ENCODE results near the gene HES1.

The HES1 gene

DNA sequence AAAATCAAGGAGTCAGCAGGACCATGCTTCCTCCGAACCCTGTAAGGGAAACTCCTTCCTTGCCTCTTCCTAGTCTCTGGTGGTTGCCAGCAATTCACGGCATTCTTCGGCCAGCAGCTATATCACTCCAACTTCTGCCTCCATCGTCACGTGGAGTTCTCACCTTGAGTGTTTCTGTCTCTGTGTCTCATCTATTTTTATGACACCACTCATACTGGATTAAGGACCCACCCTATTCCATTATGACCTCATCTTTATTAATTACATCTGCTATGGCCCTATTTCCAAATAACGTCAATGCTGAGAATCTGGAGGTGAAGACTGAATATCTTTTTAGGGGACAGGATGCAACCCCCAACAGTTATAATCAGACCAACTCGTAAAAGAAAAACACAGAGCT lies 21.8 kb upstream of the HES1 start:
- TF ChIP-seq ZNF384 (IDR thresholded peaks at IDR 0.05) (no peak), LEF1 (IDR thresholded peaks at IDR 0.05; ENCODE audit: borderline replicate concordance) (no peak), FOXA1 (IDR thresholded peaks at IDR 0.05) (no peak), FOXM1 (IDR thresholded peaks at IDR 0.05; ENCODE audit: borderline replicate concordance) (no peak), CTBP1 (IDR thresholded peaks at IDR 0.05; ENCODE audit: borderline replicate concordance) (no peak), ELF4 (IDR thresholded peaks at IDR 0.05) (no peak), ARNT (IDR thresholded peaks at IDR 0.05) (no peak), HDGF (IDR thresholded peaks at IDR 0.05; ENCODE audit: borderline replicate concordance) (no peak), BHLHE40 (IDR thresholded peaks at IDR 0.05; ENCODE audit: borderline replicate concordance) (no peak)
- ChIA-PET POLR2A (no interaction called here), CTCF (no interaction called here)
- no peak for DNase-seq (ENCODE audit: extremely low spot score)

DNA sequence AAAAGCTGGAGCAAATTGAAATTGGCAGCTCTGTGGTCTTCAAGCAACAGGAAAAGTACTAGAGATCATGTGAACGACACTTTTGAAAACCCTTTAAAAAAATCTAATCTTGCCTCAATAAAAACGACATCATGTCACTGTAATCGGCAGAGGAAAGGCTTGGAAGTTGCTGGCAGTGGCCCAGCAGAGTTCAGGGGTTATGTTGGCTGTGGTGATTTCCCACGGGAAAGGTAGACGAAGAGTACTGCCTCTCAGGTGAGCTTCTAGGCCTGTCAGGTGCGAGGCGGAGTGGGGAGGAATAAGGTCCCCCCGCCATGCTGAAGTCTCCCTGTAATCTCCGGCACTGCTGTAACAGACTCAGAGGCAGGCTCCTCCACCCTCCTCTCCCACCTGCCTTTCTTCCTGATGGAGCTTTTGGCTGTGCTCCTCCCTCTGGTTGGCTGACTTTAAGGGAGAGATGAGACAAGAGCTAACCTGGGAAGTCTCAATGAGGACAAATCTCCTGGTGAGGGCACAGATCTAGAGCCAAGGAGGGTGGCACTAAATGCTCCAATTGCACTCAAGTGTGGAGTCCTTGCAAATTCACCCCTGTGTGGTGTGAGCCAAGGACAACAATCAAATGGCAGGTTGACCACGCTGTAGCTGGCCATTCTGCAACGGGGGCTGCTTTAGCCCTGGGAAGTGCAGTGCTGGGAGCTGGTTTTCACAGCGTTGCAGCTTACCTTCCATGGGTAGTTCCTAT lies 18.7 kb upstream of the HES1 start:
- ChIA-PET POLR2A (interaction anchor here (1.2 kb wide), 1 partner anchor 22 kb away, joined by 3 read pairs; no protein-coding TSS in a partner anchor), CTCF (no interaction called here)
- TF ChIP-seq SP1 (IDR thresholded peaks at IDR 0.05), result no peak
- no peak for TF ChIP-seq BHLHE40 (IDR thresholded peaks at IDR 0.05; ENCODE audit: borderline replicate concordance)
- TF ChIP-seq CTBP1 (IDR thresholded peaks at IDR 0.05; ENCODE audit: borderline replicate concordance), result no peak
- no peak for TF ChIP-seq L3MBTL2 (conservative IDR thresholded peaks at IDR 0.05)
- no peak for TF ChIP-seq HDGF (IDR thresholded peaks at IDR 0.05; ENCODE audit: borderline replicate concordance)
- no peak for TF ChIP-seq ARNT (IDR thresholded peaks at IDR 0.05)
- TF ChIP-seq ZNF384 (IDR thresholded peaks at IDR 0.05), result no peak
- TF ChIP-seq ELF4 (IDR thresholded peaks at IDR 0.05), result no peak
- no peak for TF ChIP-seq TARDBP (IDR thresholded peaks at IDR 0.05)
- no peak for TF ChIP-seq PKNOX1 (IDR thresholded peaks at IDR 0.05)
- TF ChIP-seq LEF1 (IDR thresholded peaks at IDR 0.05; ENCODE audit: borderline replicate concordance), result no peak
- no peak for TF ChIP-seq FOXK2 (IDR thresholded peaks at IDR 0.05)
- no peak for TF ChIP-seq FOXM1 (IDR thresholded peaks at IDR 0.05; ENCODE audit: borderline replicate concordance)
- no peak for TF ChIP-seq NFRKB (IDR thresholded peaks at IDR 0.05)
- TF ChIP-seq SUZ12 (IDR thresholded peaks at IDR 0.05), result no peak
- no peak for TF ChIP-seq FOXA1 (IDR thresholded peaks at IDR 0.05)
- no peak for DNase-seq (ENCODE audit: extremely low spot score)

GRCh38 chr3:194118920-194119319 lies 17.0 kb upstream of the HES1 start:
- ChIA-PET POLR2A (no interaction called here), CTCF (no interaction called here)
- no peak for DNase-seq (ENCODE audit: extremely low spot score)
- TF ChIP-seq FOXA1 (IDR thresholded peaks at IDR 0.05), result no peak

GRCh38 chr3:194119831-194120590 lies 15.9 kb upstream of the HES1 start:
- POLR2A ChIA-PET, result no interaction called here
- CTCF ChIA-PET, result interaction anchor here (0.6 kb wide), 1 partner anchor 319 kb away, joined by 5 read pairs; no protein-coding TSS in a partner anchor
- no peak for DNase-seq (ENCODE audit: extremely low spot score)
- TF ChIP-seq ZNF384 (IDR thresholded peaks at IDR 0.05) (no peak), ARNT (IDR thresholded peaks at IDR 0.05) (no peak), LEF1 (IDR thresholded peaks at IDR 0.05; ENCODE audit: borderline replicate concordance) (no peak), FOXK2 (IDR thresholded peaks at IDR 0.05) (no peak), PKNOX1 (IDR thresholded peaks at IDR 0.05) (no peak), SP1 (IDR thresholded peaks at IDR 0.05) (no peak), ELF4 (IDR thresholded peaks at IDR 0.05) (no peak), L3MBTL2 (conservative IDR thresholded peaks at IDR 0.05) (no peak), NFRKB (IDR thresholded peaks at IDR 0.05) (no peak), CTBP1 (IDR thresholded peaks at IDR 0.05; ENCODE audit: borderline replicate concordance) (no peak), FOXM1 (IDR thresholded peaks at IDR 0.05; ENCODE audit: borderline replicate concordance) (no peak)

DNA sequence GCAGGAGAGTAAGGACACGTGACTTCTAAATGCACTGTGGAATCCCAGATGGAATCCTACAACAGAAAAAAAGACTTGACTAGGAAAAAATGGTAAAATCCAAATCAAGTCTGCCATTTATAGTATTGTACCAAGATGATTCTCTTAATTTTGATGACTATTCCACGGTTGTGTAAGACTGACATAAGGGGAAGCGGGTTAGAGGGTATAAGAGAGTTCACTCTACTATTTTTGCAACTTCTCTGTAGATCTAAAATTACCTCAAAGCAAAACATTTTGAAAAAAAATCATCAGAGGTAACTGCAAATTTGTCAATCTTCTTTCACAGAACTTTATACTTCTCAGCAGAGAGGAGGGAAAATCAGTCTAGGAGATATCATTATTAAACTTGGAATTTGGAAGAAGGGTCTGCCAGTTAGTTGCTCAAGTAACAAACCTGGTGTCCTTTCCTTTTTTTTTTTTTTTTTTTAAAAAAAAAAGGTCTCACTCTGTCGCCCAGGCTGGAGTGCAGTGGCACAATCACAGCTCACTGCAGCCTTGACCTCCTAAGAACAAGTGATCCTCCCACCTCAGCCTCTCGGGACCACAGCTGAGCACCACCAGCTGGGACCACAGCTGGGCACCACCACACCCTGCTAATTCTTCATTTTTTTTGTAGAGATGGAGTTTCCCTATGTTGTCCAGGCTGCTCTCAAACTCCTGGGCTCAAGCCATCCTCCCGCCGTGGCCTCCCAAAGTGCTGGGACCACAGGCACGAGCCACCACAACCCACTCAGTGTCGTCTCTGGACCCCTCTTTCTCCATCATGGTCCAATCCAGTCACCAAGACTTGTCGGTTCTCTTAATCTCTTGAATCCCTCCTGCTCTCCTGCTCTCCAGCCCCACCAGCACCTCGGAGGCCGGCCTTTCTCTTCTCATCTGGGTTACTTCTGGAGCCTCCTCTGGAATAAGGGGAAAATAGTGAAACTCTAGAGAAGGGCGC lies 14.9 kb upstream of the HES1 start:
- no peak for TF ChIP-seq SUZ12 (IDR thresholded peaks at IDR 0.05)
- TF ChIP-seq ELF4 (IDR thresholded peaks at IDR 0.05), result no peak
- TF ChIP-seq ARNT (IDR thresholded peaks at IDR 0.05), result no peak
- no peak for TF ChIP-seq CTBP1 (IDR thresholded peaks at IDR 0.05; ENCODE audit: borderline replicate concordance)
- TF ChIP-seq FOXK2 (IDR thresholded peaks at IDR 0.05), result no peak
- no peak for TF ChIP-seq BHLHE40 (IDR thresholded peaks at IDR 0.05; ENCODE audit: borderline replicate concordance)
- TF ChIP-seq LEF1 (IDR thresholded peaks at IDR 0.05; ENCODE audit: borderline replicate concordance), result no peak
- no peak for TF ChIP-seq FOXM1 (IDR thresholded peaks at IDR 0.05; ENCODE audit: borderline replicate concordance)
- TF ChIP-seq SP1 (IDR thresholded peaks at IDR 0.05), result no peak
- TF ChIP-seq L3MBTL2 (conservative IDR thresholded peaks at IDR 0.05), result no peak
- no peak for TF ChIP-seq ZNF384 (IDR thresholded peaks at IDR 0.05)
- TF ChIP-seq FOXA1 (IDR thresholded peaks at IDR 0.05), result no peak
- no peak for TF ChIP-seq HDGF (IDR thresholded peaks at IDR 0.05; ENCODE audit: borderline replicate concordance)
- no peak for TF ChIP-seq PKNOX1 (IDR thresholded peaks at IDR 0.05)
- DNase-seq (ENCODE audit: extremely low spot score), result no peak
- ChIA-PET CTCF (no interaction called here), POLR2A (no interaction called here)

All from HEK293T (cell line).